Measurements from ENCODE around the gene WASHC2A. TPM values are rescaled to one million over a fixed set of nuclear protein-coding genes. Genes with fewer than 3 reads are reported as not detected.
"Not testable (repeated sequence)": the region's sequence is repeated elsewhere in the genome, so short reads cannot be mapped to it uniquely, and the experiment has no call there.

Gene WASHC2A
- total RNA-seq, 1 donor from 2014 or later = 53.6 TPM

- H3K36me3 ChIP-seq; intact Hi-C loops (cut with DNase I); H3K27me3 ChIP-seq; H3K9me3 ChIP-seq; H3K27ac ChIP-seq; H3K4me3 ChIP-seq; ATAC-seq; DNase-seq; H3K4me1 ChIP-seq: not testable (repeated sequence)
Measured at GRCh38 chr10:50061548-50061947, 6.2 kb upstream of the WASHC2A start.

GRCh38 chr10:50063100-50063499 is 4.7 kb upstream of the WASHC2A start:
- no peak overlapping the region for H3K27ac ChIP-seq
- DNase-seq = no peak
- H3K27me3 ChIP-seq = no peaks in the 10 kb centered on the region
- intact Hi-C loops (cut with DNase I) = no loop called here
- H3K4me1 ChIP-seq = no peaks in the 10 kb centered on the region
- ATAC-seq = no peak
- TF ChIP-seq, protein P1, sequence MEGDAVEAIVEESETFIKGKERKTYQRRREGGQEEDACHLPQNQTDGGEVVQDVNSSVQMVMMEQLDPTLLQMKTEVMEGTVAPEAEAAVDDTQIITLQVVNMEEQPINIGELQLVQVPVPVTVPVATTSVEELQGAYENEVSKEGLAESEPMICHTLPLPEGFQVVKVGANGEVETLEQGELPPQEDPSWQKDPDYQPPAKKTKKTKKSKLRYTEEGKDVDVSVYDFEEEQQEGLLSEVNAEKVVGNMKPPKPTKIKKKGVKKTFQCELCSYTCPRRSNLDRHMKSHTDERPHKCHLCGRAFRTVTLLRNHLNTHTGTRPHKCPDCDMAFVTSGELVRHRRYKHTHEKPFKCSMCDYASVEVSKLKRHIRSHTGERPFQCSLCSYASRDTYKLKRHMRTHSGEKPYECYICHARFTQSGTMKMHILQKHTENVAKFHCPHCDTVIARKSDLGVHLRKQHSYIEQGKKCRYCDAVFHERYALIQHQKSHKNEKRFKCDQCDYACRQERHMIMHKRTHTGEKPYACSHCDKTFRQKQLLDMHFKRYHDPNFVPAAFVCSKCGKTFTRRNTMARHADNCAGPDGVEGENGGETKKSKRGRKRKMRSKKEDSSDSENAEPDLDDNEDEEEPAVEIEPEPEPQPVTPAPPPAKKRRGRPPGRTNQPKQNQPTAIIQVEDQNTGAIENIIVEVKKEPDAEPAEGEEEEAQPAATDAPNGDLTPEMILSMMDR (IDR thresholded peaks at IDR 0.05) = no peak
- no peaks in the 10 kb centered on the region for H3K36me3 ChIP-seq
- no peak overlapping the region for H3K4me3 ChIP-seq
- no peaks in the 10 kb centered on the region for H3K9me3 ChIP-seq

DNA sequence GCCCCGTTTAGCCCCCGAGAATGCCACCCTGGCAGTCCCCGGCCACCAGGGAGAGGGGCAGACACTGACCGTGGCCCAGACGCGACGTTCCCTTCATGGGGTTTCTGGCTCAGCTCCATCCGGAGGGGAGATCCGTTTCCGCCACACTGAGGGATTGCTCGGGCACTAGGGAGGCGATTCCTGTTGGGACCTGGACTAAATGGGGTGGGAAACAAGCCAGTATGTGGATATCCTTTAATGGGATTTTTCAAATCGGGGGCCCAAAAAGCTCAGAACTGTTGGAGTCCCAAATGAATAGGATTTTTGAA is 552 bp downstream of the WASHC2A start:
- H3K27me3 ChIP-seq; ATAC-seq; H3K9me3 ChIP-seq; H3K36me3 ChIP-seq; intact Hi-C loops (cut with DNase I); H3K4me1 ChIP-seq: not testable (repeated sequence)
- peak overlapping the region; percentile 85 for H3K27ac ChIP-seq
- peak; percentile 63 for DNase-seq
- H3K4me3 ChIP-seq = peak overlapping the region; percentile 72

DNA sequence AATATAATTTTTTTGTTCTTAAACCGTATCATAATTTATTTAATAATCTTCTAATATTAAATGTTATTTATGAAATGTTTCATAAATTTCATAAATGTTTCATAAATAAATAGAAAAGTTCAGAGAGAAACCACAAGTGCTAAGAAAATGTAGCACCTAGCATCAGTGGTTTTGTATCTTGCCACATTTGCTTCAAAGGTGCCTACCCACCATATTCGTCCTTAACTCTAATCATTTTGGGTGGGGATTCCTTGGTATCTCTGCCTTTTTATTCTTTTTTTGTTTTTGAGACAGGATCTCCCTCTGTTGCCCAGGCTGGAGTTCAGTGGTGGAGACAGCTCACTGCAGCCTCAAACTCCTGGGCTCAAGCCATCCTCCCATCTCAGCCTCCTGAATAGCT is 7.4 kb downstream of the WASHC2A start:
- H3K9me3 ChIP-seq; ATAC-seq; intact Hi-C loops (cut with DNase I): not testable (repeated sequence)

GRCh38 chr10:50075544-50075943 is 7.8 kb downstream of the WASHC2A start:
- H3K4me1 ChIP-seq; ATAC-seq; DNase-seq; H3K4me3 ChIP-seq; H3K9me3 ChIP-seq; H3K27ac ChIP-seq; intact Hi-C loops (cut with DNase I); H3K27me3 ChIP-seq: not testable (repeated sequence)
- H3K36me3 ChIP-seq = peaks cover 11% of the 10 kb centered on the region

More for the DNA sequence above, 7.4 kb downstream of the WASHC2A start:
- H3K4me1 ChIP-seq, H3K4me3 ChIP-seq, H3K27me3 ChIP-seq, H3K27ac ChIP-seq, DNase-seq: not testable (repeated sequence)
- peaks cover 11% of the 10 kb centered on the region for H3K36me3 ChIP-seq

DNA sequence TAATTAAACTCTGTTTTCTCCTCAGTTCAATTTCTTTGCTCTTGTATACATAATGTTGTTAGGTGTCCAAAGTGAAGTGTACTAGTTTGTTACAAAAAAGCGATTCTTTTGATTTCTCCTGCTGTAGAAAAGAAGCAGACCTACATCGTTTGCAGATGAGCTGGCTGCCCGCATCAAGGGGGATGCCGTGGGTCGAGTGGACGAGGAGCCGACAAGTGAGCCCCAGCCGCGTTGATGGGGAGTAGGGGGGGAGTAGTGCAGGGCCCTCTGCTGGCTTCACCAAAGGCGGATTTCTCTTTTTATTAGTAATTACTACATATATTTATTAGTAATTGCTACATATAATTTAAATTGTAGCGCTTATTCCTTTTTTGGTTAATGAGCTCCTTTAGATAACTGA is 23.6 kb downstream of the WASHC2A start:
- ATAC-seq, H3K9me3 ChIP-seq, H3K4me1 ChIP-seq: not testable (repeated sequence)

GRCh38 chr10:50092928-50093327 is 25.2 kb downstream of the WASHC2A start:
- DNase-seq; H3K4me3 ChIP-seq; intact Hi-C loops (cut with DNase I); H3K9me3 ChIP-seq; ATAC-seq; H3K36me3 ChIP-seq; H3K27ac ChIP-seq; H3K27me3 ChIP-seq; H3K4me1 ChIP-seq: not testable (repeated sequence)

More for the DNA sequence above, 23.6 kb downstream of the WASHC2A start:
- H3K36me3 ChIP-seq; H3K4me3 ChIP-seq; H3K27ac ChIP-seq; DNase-seq; intact Hi-C loops (cut with DNase I); H3K27me3 ChIP-seq: not testable (repeated sequence)

DNA sequence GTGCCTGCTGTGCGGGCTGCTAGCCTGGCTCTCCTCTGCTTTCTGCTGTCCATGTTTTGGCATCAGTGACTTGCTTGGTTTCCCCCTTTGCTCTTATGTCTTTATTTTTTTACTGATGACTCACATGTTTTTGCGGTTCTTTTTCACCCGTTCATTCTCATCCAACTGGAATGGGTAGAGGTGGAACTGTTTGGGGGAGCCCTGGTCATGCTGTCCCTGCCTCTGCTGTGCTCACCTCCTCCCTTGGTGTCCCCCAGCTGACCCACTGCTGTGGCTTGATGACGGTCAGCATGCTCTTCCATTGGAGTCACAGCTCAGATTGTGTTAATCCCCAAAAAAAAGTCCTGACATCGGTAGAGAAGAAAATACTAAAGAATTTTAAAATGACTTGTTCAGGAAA is 26.9 kb downstream of the WASHC2A start:
- intact Hi-C loops (cut with DNase I); H3K27me3 ChIP-seq; H3K27ac ChIP-seq; H3K36me3 ChIP-seq; H3K4me3 ChIP-seq; DNase-seq; H3K4me1 ChIP-seq; H3K9me3 ChIP-seq; ATAC-seq: not testable (repeated sequence)

- H3K4me3 ChIP-seq; ATAC-seq; DNase-seq; H3K36me3 ChIP-seq; H3K9me3 ChIP-seq; H3K27me3 ChIP-seq; intact Hi-C loops (cut with DNase I); H3K4me1 ChIP-seq; H3K27ac ChIP-seq: not testable (repeated sequence)
Measured at GRCh38 chr10:50095402-50095801, 27.6 kb downstream of the WASHC2A start.

DNA sequence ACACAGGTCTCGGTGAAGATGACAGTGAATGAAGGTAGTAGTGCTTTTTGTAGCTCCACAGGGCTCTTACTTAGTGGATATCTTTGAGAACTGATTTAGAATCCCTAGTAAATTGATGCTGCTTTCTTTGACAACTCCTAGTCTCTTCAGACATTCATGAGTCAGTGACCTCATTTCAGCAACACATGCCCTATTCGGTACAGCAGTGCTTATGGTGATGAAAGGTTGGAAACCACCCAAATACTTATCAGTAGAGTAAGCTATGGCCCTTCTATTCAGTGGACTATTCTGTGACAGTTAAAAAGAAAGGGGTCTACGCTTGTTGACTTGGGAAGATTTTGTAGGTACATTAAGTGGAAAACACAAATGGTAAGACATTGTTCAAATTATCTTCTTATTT is 29.0 kb downstream of the WASHC2A start:
- H3K4me3 ChIP-seq; ATAC-seq; H3K27me3 ChIP-seq; intact Hi-C loops (cut with DNase I); H3K27ac ChIP-seq; H3K9me3 ChIP-seq; H3K4me1 ChIP-seq; DNase-seq: not testable (repeated sequence)
- peaks cover 13% of the 10 kb centered on the region for H3K36me3 ChIP-seq

GRCh38 chr10:50098645-50099044 is 30.9 kb downstream of the WASHC2A start:
- intact Hi-C loops (cut with DNase I); H3K9me3 ChIP-seq; DNase-seq; H3K27me3 ChIP-seq; H3K4me3 ChIP-seq; H3K4me1 ChIP-seq; ATAC-seq; H3K27ac ChIP-seq: not testable (repeated sequence)
- peaks cover 19% of the 10 kb centered on the region for H3K36me3 ChIP-seq

DNA sequence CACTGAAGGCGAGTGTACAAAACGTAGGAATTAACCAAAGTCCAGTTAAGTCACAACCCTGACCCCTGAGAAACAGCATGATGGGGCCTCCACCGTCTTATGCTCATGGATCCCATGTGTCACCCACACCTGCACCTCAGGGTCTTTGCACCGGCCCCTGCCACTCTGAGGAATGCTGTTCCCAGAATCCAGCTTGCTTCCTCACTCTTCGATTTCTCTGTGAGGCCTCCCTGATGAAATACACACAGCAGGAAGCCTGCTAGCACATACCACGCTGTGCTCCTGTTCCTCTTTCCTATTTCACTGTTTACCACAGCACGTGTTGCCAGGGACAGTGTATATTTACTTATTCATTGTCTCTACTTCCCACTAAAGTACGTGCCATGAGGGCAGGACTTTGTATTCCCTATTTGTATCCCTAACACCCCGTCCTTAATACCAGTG is 33.4 kb downstream of the WASHC2A start:
- H3K4me1 ChIP-seq; H3K27me3 ChIP-seq; H3K4me3 ChIP-seq; H3K9me3 ChIP-seq; H3K27ac ChIP-seq; intact Hi-C loops (cut with DNase I); DNase-seq: not testable (repeated sequence)
- peaks cover 20% of the 10 kb centered on the region for H3K36me3 ChIP-seq
- ATAC-seq = peak; percentile 55

DNA sequence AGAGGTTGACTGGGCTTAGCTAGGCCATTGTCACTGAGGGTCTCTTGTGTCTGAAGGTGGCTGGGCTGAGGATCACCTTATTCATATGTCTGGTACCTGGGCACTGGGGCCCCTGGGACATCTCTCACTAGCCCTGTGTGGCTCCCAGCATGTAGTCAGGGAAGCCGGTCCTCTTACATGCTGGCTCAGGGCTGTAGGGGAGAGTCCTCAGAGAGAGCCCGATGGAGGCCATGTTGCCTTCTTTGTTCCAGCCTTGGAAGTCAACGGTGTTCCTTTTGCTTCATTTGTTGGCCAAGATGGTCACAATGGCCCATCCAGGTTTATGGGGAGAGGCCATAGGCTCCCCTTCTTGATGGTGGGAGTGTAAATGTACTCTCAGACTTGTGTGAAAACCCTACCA is 34.0 kb downstream of the WASHC2A start:
- H3K36me3 ChIP-seq = peaks cover 20% of the 10 kb centered on the region
- ATAC-seq; H3K27ac ChIP-seq; H3K27me3 ChIP-seq; H3K4me3 ChIP-seq; H3K4me1 ChIP-seq; intact Hi-C loops (cut with DNase I); H3K9me3 ChIP-seq; DNase-seq: not testable (repeated sequence)

DNA sequence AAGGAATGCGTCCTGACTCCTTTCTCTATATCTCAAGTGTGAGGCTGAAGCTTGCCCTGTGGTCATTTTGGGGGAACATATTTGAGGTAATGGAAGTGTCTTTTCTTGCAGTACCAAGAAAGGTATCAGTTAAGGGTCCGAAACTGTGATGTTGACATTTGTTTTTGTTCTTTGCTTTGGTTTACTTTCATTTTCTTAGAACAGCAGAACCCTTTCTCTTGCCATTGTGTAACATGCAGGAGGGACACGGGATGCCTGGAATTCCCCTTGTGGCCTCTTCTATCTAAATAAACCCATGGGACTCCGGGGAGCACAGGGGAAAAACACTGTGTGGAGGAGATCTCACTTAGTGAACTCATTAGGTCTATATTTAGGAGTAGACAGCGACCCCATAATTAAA is 34.5 kb downstream of the WASHC2A start:
- H3K36me3 ChIP-seq = peaks cover 20% of the 10 kb centered on the region
- intact Hi-C loops (cut with DNase I); H3K27ac ChIP-seq; DNase-seq; H3K9me3 ChIP-seq; H3K27me3 ChIP-seq; H3K4me1 ChIP-seq; ATAC-seq; H3K4me3 ChIP-seq: not testable (repeated sequence)
